K562 (cell line): Measurements from ENCODE around the gene DCST1. TPM values are rescaled to one million over a fixed set of nuclear protein-coding genes. Genes with fewer than 3 reads are reported as not detected.

Experiments
- ARID2 ChIP-seq: fragments of 450-650 bp; IDR thresholded peaks from 2 replicates; pipeline ENCODE4 v1.6.1; 2017; ENCODE audit warnings: antibody characterized with exemption, mild to moderate bottlenecking
- BCOR ChIP-seq: fragments of 450-650 bp; IDR thresholded peaks from 2 replicates; pipeline ENCODE4 v1.6.1; 2016
- CBX8 ChIP-seq: fragments of 200-600 bp; sonication (generic); IDR thresholded peaks from 2 replicates; pipeline ENCODE4 v1.6.1; 2012; ENCODE audit warnings: borderline replicate concordance, mixed run types, low read depth, mild to moderate bottlenecking, moderate library complexity, mixed read lengths, low read length, control low read depth, inconsistent platforms; ENCODE audit not compliant: poor library complexity, severe bottlenecking; ENCODE audit errors: extremely low read depth
- CHD4 ChIP-seq: fragments of 200-600 bp; sonication (generic); IDR thresholded peaks from 3 replicates; pipeline ENCODE4 v1.6.1; 2012; ENCODE audit warnings: low read depth, mild to moderate bottlenecking, mixed read lengths, low read length, inconsistent platforms; ENCODE audit not compliant: insufficient read depth, insufficient replicate concordance, poor library complexity, severe bottlenecking
- CREBBP ChIP-seq: IDR thresholded peaks from one replicate; pipeline ENCODE4 v1.6.1; 2012; ENCODE audit warnings: low read depth, mild to moderate bottlenecking, control low read depth, inconsistent platforms, low read length
- CXXC5 ChIP-seq: fragments of 250-450 bp; sonication (Bioruptor Pico); IDR thresholded peaks from 2 replicates; pipeline ENCODE4 v1.8.0; 2022; ENCODE audit warnings: inconsistent platforms, mild to moderate bottlenecking, moderate library complexity
- PHB2 ChIP-seq: fragments of 450-650 bp; IDR thresholded peaks from 2 replicates; pipeline ENCODE4 v1.6.1; 2017; ENCODE audit warnings: low read depth
- PML ChIP-seq: IDR thresholded peaks from 2 replicates; pipeline ENCODE4 v1.6.1; 2012; ENCODE audit warnings: low read length, inconsistent platforms
- SP2 ChIP-seq: IDR thresholded peaks from 2 replicates; pipeline ENCODE4 v1.6.1; 2011; ENCODE audit warnings: mild to moderate bottlenecking, low read depth, low read length, moderate library complexity; ENCODE audit not compliant: poor library complexity, severe bottlenecking; ENCODE audit errors: extremely low read depth
- ZNF444 ChIP-seq: fragments of 250-450 bp; sonication (Bioruptor Pico); IDR thresholded peaks from 2 replicates; pipeline ENCODE4 v1.4.0; 2020; ENCODE audit warnings: mild to moderate bottlenecking, moderate library complexity
- ZNF77 ChIP-seq: fragments of 250-450 bp; sonication (Bioruptor Pico); IDR thresholded peaks from 2 replicates; pipeline ENCODE4 v1.5.0; 2020
- polyA plus RNA-seq, 8 experiments: library from polyadenylated mRNA; depleted of rRNA in 4 of 8; stranded (reverse) in 5 of 8; unstranded in 3 of 8; fragments of >200 nt; fragmentation: Nextera tagmentation in 2 of 8; fragmentation: Illumina TruSeq in 1 of 8; extraction: Ambion mirVana in 2 of 8; extraction: Trizol in 1 of 8; gene quantifications; 2 replicates each; pipeline versions ENCODE4 v1.2.1 to v1.2.3, GENCODE V29; 2011 to 2014; ENCODE audit warnings: inconsistent platforms in 1 of 8, missing spikeins in 1 of 8
- total RNA-seq, 7 experiments: library from RNA; depleted of rRNA in 6 of 7; stranded (reverse); fragments of >200 nt in 6 of 7; fragmentation: Illumina TruSeq in 2 of 7; extraction: Trizol in 2 of 7; gene quantifications; 2 replicates each; pipeline versions ENCODE4 v1.2.1 to v1.2.3, GENCODE V29; 2011 to 2021; ENCODE audit warnings: low replicate concordance in 1 of 7
- TF ChIP-seq, protein P1 (sequence below): fragments of 450-650 bp; IDR thresholded peaks from 2 replicates; pipeline ENCODE4 v1.6.1; 2017; ENCODE audit warnings: antibody characterized with exemption, mild to moderate bottlenecking
- TF ChIP-seq, protein P2 (sequence below), 2 experiments: fragments of 450-650 bp; IDR thresholded peaks; 2 replicates each; pipeline ENCODE4 v1.6.1; 2016; ENCODE audit warnings: mild to moderate bottlenecking in 2 of 2, borderline replicate concordance in 1 of 2, low read depth in 1 of 2, moderate library complexity in 1 of 2
- TF ChIP-seq, protein P3 (sequence below): fragments of 250-450 bp; sonication (Bioruptor Pico); IDR thresholded peaks from 2 replicates; pipeline ENCODE4 v1.8.0; 2021; ENCODE audit warnings: moderate library complexity, mild to moderate bottlenecking, inconsistent platforms

The DCST1 gene
- total and polyA plus RNA-seq, 9 of the 15 experiments (the other 6 are each of a cell fraction or from before 2014, with no cell fraction given), result not detected

DNA sequence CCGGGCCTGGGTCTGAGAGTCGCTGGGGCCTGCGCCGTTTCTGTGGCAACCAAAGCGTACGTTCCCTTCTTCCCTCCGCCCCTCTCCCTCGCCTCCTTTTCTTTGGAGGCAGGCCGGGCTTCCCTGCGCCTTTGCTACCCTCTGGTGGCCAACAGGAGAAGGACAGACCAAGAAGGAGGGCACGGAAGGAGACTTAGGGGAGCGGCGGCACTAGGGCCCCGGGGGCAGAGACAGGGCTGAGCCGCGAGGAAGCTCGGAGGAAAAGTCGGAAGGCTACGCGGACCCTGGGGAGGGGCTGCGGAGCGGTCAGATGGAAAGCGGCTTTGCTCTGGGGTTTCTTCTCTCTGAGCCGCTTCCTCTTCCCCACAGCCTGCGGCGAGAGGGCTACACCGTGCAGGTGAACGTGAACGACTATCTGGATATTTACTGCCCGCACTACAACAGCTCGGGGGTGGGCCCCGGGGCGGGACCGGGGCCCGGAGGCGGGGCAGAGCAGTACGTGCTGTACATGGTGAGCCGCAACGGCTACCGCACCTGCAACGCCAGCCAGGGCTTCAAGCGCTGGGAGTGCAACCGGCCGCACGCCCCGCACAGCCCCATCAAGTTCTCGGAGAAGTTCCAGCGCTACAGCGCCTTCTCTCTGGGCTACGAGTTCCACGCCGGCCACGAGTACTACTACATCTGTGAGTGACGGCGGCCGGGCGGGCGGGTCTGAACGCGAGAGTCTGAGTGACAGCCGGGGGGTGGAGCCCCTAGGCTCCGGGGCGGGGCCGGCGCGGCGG lies 51.3 kb downstream of the DCST1 start (continued):
- TF ChIP-seq, protein P1, sequence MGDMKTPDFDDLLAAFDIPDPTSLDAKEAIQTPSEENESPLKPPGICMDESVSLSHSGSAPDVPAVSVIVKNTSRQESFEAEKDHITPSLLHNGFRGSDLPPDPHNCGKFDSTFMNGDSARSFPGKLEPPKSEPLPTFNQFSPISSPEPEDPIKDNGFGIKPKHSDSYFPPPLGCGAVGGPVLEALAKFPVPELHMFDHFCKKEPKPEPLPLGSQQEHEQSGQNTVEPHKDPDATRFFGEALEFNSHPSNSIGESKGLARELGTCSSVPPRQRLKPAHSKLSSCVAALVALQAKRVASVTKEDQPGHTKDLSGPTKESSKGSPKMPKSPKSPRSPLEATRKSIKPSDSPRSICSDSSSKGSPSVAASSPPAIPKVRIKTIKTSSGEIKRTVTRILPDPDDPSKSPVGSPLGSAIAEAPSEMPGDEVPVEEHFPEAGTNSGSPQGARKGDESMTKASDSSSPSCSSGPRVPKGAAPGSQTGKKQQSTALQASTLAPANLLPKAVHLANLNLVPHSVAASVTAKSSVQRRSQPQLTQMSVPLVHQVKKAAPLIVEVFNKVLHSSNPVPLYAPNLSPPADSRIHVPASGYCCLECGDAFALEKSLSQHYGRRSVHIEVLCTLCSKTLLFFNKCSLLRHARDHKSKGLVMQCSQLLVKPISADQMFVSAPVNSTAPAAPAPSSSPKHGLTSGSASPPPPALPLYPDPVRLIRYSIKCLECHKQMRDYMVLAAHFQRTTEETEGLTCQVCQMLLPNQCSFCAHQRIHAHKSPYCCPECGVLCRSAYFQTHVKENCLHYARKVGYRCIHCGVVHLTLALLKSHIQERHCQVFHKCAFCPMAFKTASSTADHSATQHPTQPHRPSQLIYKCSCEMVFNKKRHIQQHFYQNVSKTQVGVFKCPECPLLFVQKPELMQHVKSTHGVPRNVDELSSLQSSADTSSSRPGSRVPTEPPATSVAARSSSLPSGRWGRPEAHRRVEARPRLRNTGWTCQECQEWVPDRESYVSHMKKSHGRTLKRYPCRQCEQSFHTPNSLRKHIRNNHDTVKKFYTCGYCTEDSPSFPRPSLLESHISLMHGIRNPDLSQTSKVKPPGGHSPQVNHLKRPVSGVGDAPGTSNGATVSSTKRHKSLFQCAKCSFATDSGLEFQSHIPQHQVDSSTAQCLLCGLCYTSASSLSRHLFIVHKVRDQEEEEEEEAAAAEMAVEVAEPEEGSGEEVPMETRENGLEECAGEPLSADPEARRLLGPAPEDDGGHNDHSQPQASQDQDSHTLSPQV, result no peak
- peak; percentile 65 for TF ChIP-seq BCOR
- TF ChIP-seq CBX8, result no peak
- TF ChIP-seq, protein P2, sequence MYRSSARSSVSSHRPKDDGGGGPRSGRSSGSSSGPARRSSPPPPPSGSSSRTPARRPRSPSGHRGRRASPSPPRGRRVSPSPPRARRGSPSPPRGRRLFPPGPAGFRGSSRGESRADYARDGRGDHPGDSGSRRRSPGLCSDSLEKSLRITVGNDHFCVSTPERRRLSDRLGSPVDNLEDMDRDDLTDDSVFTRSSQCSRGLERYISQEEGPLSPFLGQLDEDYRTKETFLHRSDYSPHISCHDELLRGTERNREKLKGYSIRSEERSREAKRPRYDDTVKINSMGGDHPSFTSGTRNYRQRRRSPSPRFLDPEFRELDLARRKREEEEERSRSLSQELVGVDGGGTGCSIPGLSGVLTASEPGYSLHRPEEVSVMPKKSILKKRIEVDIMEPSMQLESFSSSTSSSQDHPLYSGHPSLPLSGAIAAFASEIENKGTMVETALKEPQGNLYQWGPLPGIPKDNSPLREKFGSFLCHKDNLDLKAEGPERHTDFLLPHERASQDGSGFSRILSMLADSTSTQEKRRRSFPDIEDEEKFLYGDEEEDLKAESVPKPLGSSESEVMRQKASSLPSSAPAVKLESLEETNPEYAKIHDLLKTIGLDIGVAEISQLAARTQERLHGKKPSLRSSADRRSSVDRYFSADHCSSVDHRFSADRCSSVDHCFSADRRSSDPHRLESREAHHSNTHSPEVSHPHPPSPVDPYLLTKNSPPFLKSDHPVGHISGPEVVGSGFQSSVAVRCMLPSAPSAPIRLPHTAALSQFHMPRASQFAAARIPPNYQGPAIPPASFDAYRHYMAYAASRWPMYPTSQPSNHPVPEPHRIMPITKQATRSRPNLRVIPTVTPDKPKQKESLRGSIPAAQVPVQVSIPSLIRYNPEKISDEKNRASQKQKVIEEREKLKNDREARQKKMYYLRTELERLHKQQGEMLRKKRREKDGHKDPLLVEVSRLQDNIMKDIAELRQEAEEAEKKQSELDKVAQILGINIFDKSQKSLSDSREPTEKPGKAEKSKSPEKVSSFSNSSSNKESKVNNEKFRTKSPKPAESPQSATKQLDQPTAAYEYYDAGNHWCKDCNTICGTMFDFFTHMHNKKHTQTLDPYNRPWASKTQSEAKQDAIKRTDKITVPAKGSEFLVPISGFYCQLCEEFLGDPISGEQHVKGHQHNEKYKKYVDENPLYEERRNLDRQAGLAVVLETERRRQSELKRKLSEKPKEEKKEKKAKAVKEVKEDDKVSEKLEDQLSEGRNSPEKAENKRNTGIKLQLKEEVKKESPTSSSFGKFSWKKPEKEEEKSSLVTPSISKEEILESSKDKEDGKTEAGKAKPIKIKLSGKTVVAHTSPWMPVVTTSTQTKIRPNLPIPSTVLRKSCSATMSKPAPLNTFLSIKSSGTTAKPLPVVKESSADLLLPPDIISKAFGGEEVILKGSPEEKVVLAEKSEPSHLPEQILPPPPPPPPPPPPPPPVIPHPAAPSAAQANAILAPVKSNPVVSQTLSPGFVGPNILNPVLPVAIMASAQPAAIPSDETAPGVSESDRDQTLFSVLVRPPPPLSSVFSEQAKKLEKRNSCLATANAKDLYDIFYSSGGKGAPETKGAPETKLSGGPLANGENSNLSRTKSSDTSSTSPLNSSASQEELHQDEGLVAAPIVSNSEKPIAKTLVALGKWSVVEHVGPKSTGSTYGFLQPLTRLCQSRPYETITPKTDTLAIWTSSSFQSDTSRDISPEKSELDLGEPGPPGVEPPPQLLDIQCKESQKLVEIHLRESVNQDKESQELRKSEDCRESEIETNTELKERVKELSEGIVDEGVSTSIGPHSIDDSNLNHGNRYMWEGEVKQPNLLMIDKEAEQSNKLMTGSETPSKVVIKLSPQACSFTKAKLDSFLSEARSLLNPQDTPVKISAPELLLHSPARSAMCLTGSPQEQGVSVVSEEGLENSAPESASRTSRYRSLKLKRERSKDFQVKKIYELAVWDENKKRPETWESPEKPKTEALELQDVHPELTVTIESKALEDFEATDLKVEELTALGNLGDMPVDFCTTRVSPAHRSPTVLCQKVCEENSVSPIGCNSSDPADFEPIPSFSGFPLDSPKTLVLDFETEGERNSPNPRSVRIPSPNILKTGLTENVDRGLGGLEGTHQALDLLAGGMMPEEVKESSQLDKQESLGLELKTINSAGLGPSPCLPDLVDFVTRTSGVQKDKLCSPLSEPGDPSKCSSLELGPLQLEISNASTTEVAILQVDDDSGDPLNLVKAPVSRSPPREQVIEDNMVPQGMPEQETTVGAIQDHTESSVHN (IDR thresholded peaks at IDR 0.05; ENCODE audit: borderline replicate concordance in 1 of 2, low read depth in 1 of 2), result no peak
- no peak for TF ChIP-seq CREBBP
- TF ChIP-seq CHD4, result no peak
- TF ChIP-seq CXXC5, result peak; percentile 79
- no peak for TF ChIP-seq ZNF444 (CRISPR knock-in tag)
- no peak for TF ChIP-seq ZNF77 (CRISPR knock-in tag)
- no peak for TF ChIP-seq SP2
- TF ChIP-seq PML, result 0 out of 2 replicates have a peak, but pooled peaks have one; percentile 11
- TF ChIP-seq PHB2, result no peak
- TF ChIP-seq, protein P3, sequence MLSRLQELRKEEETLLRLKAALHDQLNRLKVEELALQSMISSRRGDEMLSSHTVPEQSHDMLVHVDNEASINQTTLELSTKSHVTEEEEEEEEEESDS (CRISPR knock-in tag), result no peak
- peak; percentile 97 for TF ChIP-seq ARID2
